Nephron (organoid): ENCODE measurements around the gene DPM2.

Experiments used
- H3K27ac Mint-ChIP-seq, 3 experiments: 2 replicates each; pipeline ENCODE4 v1.8.0; 2020; ENCODE audit warnings: mixed read lengths in 3 of 3, mild to moderate bottlenecking in 2 of 3, moderate library complexity in 1 of 3
- H3K27me3 Mint-ChIP-seq: 2 replicates; pipeline ENCODE4 v1.8.0; 2021; ENCODE audit warnings: low read depth, mild to moderate bottlenecking, moderate library complexity, mixed read lengths
- H3K36me3 Mint-ChIP-seq: 2 replicates; pipeline ENCODE4 v1.8.0; 2020; ENCODE audit warnings: low read depth, mixed read lengths
- H3K4me1 Mint-ChIP-seq: 2 replicates; pipeline ENCODE4 v1.8.0; 2020; ENCODE audit warnings: mixed read lengths
- H3K4me3 Mint-ChIP-seq, 3 experiments: 2 replicates each; pipeline ENCODE4 v1.8.0; 2020; ENCODE audit warnings: mild to moderate bottlenecking in 3 of 3, mixed read lengths in 3 of 3, moderate library complexity in 2 of 3
- H3K9me3 Mint-ChIP-seq: 2 replicates; pipeline ENCODE4 v1.8.0; 2020; ENCODE audit warnings: mixed read lengths
- TF ChIP-seq, protein P1 (sequence below), 3 experiments: fragments of 200-600 bp; sonication (generic); IDR thresholded peaks; one replicate each; pipeline ENCODE4 v1.5.0; 2021; ENCODE audit warnings: antibody characterized with exemption in 3 of 3; ENCODE audit not compliant: unreplicated experiment in 3 of 3

DPM2 gene

DNA sequence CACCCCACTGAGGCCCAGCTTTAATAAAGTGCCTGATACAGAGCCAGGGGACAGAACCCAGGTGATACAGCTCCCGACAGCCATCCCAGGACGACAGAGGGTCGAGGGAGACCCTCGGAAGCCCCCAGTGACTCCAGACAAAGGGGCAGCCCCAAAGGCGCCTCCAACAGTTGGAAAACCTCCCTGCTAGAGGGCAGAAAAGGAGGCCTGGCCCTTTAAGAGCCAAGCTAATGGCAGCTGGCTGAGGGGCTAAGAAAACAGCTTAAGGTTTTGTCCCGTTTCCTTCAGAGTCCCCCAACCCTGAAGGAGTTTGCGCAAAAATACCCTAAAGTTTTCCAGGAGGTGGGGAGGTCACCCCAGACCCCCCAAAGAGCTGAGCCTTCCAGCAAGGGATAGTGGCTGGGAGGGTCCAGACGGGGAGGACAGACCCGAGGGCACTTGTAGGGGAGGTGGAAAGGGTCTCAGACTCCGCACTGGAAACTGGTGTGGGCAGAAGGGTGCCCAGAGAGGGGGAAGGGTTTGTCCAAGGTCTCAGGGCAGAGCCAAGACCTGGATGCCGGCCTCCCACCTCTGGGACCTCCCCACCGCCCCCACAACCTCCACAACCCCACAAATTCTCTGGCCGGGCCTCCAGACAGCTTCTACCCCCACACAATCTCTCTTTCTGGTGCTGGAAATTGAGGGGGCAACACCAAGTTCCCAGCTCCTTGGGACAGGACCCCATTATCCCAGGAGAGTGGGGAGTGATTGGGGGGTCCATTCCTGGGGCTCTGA, 52.0 kb downstream of the DPM2 start:
- Mint-ChIP-seq H3K4me3 (no peak overlapping the region), H3K27ac (peak overlapping the region in 1 of 3 experiments; percentile 61), H3K9me3 (no peaks in the 10 kb centered on the region), H3K36me3 (peaks cover 46% of the 10 kb centered on the region), H3K27me3 (no peaks in the 10 kb centered on the region), H3K4me1 (peaks cover 10% of the 10 kb centered on the region)
- TF ChIP-seq, protein P1, sequence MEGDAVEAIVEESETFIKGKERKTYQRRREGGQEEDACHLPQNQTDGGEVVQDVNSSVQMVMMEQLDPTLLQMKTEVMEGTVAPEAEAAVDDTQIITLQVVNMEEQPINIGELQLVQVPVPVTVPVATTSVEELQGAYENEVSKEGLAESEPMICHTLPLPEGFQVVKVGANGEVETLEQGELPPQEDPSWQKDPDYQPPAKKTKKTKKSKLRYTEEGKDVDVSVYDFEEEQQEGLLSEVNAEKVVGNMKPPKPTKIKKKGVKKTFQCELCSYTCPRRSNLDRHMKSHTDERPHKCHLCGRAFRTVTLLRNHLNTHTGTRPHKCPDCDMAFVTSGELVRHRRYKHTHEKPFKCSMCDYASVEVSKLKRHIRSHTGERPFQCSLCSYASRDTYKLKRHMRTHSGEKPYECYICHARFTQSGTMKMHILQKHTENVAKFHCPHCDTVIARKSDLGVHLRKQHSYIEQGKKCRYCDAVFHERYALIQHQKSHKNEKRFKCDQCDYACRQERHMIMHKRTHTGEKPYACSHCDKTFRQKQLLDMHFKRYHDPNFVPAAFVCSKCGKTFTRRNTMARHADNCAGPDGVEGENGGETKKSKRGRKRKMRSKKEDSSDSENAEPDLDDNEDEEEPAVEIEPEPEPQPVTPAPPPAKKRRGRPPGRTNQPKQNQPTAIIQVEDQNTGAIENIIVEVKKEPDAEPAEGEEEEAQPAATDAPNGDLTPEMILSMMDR (IDR thresholded peaks at IDR 0.05; ENCODE audit: unreplicated experiment in 3 of 3) = no peak
